GM12892 (cell line): Measurements from ENCODE around the gene SYT14.

Experiments
- POLR2A ChIP-seq: IDR thresholded peaks from 2 replicates; pipeline ENCODE4 v1.6.1; 2011; ENCODE audit warnings: low read depth, low read length, control low read depth
- POLR2AphosphoS5 ChIP-seq: IDR thresholded peaks from 2 replicates; pipeline ENCODE4 v1.6.1; 2011; ENCODE audit warnings: low read depth, low read length, control low read depth
- TAF1 ChIP-seq: IDR thresholded peaks from 2 replicates; pipeline ENCODE4 v1.6.1; 2011; ENCODE audit warnings: low read depth, mild to moderate bottlenecking, control low read depth, low read length, borderline replicate concordance

DNA sequence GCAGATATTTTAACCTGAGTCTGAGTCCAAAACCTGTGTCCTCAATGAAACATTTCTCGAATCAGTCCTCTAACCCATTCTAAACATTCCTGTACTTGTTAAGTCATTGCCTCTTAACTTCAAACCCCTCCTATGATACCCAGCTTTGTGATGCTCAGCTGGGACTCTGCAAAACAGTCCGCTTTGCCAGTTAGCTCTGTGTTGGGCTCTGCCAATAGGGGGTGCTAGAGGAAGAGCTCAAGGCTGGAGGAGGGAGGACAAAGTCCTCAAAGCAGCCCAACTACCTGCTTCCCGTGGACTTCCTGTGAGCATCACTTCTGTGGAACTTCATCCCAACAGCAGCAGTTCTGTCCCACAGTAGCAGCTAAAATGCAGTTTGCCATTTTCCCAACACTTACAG, 38.1 kb upstream of the SYT14 start:
- TF ChIP-seq POLR2A (no peak), POLR2AphosphoS5 (no peak), TAF1 (no peak)
